GM21367 (cell line): Measurements from ENCODE around the gene TAF1A.
"Not testable (repeated sequence)": the region's sequence is repeated elsewhere in the genome, so short reads cannot be mapped to it uniquely, and the experiment has no call there.

Experiments
- ATAC-seq: cut with Tn5 transposase; IDR thresholded peaks from one replicate; pipeline ENCODE4 v1.9.1; 2021; ENCODE audit not compliant: unreplicated experiment

The TAF1A gene

GRCh38 chr1:222589462-222590302 lies at the start of gene TAF1A:
TSS of gene TAF1A (minus strand) at chr1:222589933.
- ATAC-seq = peak; percentile 97

- ATAC-seq = peak; percentile 78
Measured at GRCh38 chr1:222634180-222635013, 44.7 kb upstream of the TAF1A start.

- ATAC-seq = no peak
Measured at GRCh38 chr1:222632749-222633148, 43.0 kb upstream of the TAF1A start.

- ATAC-seq = no peak
Measured at GRCh38 chr1:222631611-222632208, 42.0 kb upstream of the TAF1A start.

- no peak for ATAC-seq
Measured at GRCh38 chr1:222629921-222630535, 40.3 kb upstream of the TAF1A start.

GRCh38 chr1:222627232-222627631 lies 37.5 kb upstream of the TAF1A start:
- ATAC-seq = no peak

GRCh38 chr1:222624214-222624613 lies 34.5 kb upstream of the TAF1A start:
- no peak for ATAC-seq

GRCh38 chr1:222623458-222623857 lies 33.7 kb upstream of the TAF1A start:
- no peak for ATAC-seq

GRCh38 chr1:222622765-222623164 lies 33.0 kb upstream of the TAF1A start:
- no peak for ATAC-seq

GRCh38 chr1:222620566-222620965 lies 30.8 kb upstream of the TAF1A start:
- no peak for ATAC-seq

GRCh38 chr1:222618880-222619596 lies 29.3 kb upstream of the TAF1A start:
- no peak for ATAC-seq

- ATAC-seq = peak; percentile 45
Measured at GRCh38 chr1:222618001-222618879, 28.5 kb upstream of the TAF1A start, which contains the start of gene MIA3. TSS of gene MIA3 (plus strand) at chr1:222618097. CDS start at chr1:222618111, 14 bp downstream.

GRCh38 chr1:222617367-222617951 lies 27.7 kb upstream of the TAF1A start:
- ATAC-seq = peak; percentile 83

GRCh38 chr1:222616525-222616924 lies 26.8 kb upstream of the TAF1A start:
- ATAC-seq = no peak

GRCh38 chr1:222613627-222614026 lies 23.9 kb upstream of the TAF1A start:
- no peak for ATAC-seq

GRCh38 chr1:222610728-222611127 lies 21.0 kb upstream of the TAF1A start:
- no peak for ATAC-seq

GRCh38 chr1:222609111-222609510 lies 19.4 kb upstream of the TAF1A start:
- not testable (repeated sequence) for ATAC-seq

- ATAC-seq = no peak
Measured at GRCh38 chr1:222606757-222607156, 17.0 kb upstream of the TAF1A start.

- no peak for ATAC-seq
Measured at GRCh38 chr1:222601257-222601656, 11.5 kb upstream of the TAF1A start.
